RWPE2 (cell line): ENCODE results near the gene BCAS1.

Experiments
- ATAC-seq: fragments of 200-7000 bp; cut with Tn5 transposase; 3 replicates; pipeline ENCODE4 v1.9.1; 2021; ENCODE audit warnings: low read depth
- DNase-seq: peaks from one replicate; pipeline ENCODE4 v3.0.0-alpha.2; 2020; ENCODE audit warnings: low spot score
- H3K27ac ChIP-seq: fragments of 450-650 bp; 2 replicates; pipeline ENCODE4 v1.5.1; 2017; ENCODE audit warnings: mild to moderate bottlenecking; ENCODE audit not compliant: poor library complexity, severe bottlenecking
- H3K27me3 ChIP-seq: fragments of 250-450 bp; sonication (Bioruptor Pico); 2 replicates; pipeline ENCODE4 v1.5.1; 2021; ENCODE audit warnings: mild to moderate bottlenecking, moderate library complexity; ENCODE audit not compliant: insufficient read depth, poor library complexity, severe bottlenecking
- H3K36me3 ChIP-seq: fragments of 250-450 bp; sonication (Bioruptor Pico); 2 replicates; pipeline ENCODE4 v1.5.1; 2020; ENCODE audit warnings: low read depth, mild to moderate bottlenecking, moderate library complexity
- H3K4me1 ChIP-seq: fragments of 250-450 bp; sonication (Bioruptor Pico); 2 replicates; pipeline ENCODE4 v1.5.1; 2021; ENCODE audit warnings: mild to moderate bottlenecking, moderate library complexity; ENCODE audit not compliant: insufficient read depth, poor library complexity, severe bottlenecking
- H3K4me3 ChIP-seq: fragments of 250-450 bp; sonication (Bioruptor Pico); 2 replicates; pipeline ENCODE4 v1.5.1; 2021; ENCODE audit warnings: mild to moderate bottlenecking, moderate library complexity; ENCODE audit not compliant: severe bottlenecking
- H3K9me3 ChIP-seq: fragments of 250-450 bp; sonication (Bioruptor Pico); 2 replicates; pipeline ENCODE4 v1.5.1; 2021; ENCODE audit warnings: mild to moderate bottlenecking, moderate library complexity; ENCODE audit not compliant: severe bottlenecking
- TF ChIP-seq, protein P1 (sequence below): fragments of 450-650 bp; IDR thresholded peaks from one replicate; pipeline ENCODE4 v1.5.1; 2017; ENCODE audit warnings: mild to moderate bottlenecking, moderate library complexity; ENCODE audit not compliant: poor library complexity, severe bottlenecking

Gene BCAS1

GRCh38 chr20:54073288-54073687 is 2.9 kb upstream of the BCAS1 start:
- TF ChIP-seq, protein P1, sequence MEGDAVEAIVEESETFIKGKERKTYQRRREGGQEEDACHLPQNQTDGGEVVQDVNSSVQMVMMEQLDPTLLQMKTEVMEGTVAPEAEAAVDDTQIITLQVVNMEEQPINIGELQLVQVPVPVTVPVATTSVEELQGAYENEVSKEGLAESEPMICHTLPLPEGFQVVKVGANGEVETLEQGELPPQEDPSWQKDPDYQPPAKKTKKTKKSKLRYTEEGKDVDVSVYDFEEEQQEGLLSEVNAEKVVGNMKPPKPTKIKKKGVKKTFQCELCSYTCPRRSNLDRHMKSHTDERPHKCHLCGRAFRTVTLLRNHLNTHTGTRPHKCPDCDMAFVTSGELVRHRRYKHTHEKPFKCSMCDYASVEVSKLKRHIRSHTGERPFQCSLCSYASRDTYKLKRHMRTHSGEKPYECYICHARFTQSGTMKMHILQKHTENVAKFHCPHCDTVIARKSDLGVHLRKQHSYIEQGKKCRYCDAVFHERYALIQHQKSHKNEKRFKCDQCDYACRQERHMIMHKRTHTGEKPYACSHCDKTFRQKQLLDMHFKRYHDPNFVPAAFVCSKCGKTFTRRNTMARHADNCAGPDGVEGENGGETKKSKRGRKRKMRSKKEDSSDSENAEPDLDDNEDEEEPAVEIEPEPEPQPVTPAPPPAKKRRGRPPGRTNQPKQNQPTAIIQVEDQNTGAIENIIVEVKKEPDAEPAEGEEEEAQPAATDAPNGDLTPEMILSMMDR = no peak
- Histone ChIP-seq H3K4me1 (no peaks in the 10 kb centered on the region), H3K27ac (no peak overlapping the region), H3K9me3 (no peaks in the 10 kb centered on the region), H3K4me3 (no peak overlapping the region), H3K27me3 (peaks cover 3% of the 10 kb centered on the region), H3K36me3 (no peaks in the 10 kb centered on the region)
- DNase-seq = no peak
- ATAC-seq = no peak

DNA sequence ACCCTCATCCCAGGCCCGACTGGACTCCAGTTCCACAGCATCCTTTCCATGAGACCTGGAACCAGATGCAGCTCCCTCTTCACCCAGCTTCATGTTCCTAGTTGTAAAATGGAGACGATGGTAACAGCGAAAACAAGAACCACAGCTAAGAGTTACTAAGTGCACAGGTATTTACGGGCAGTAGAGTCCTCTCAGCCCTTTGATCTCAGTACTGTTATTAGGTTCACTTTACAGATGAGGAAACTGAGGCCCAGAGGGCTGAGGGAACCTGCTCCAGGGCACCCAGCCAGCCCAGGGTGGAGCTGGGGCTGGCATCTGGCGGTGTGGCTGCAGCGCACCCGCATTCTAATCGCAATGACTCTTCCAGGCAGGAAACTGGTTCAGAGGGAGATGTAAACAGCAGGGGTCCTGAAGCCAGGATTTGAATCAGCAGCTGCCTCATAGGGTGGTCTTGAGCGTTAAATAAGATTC is 858 bp downstream of the BCAS1 start:
- Histone ChIP-seq H3K4me1 (peaks cover 13% of the 10 kb centered on the region), H3K4me3 (no peak overlapping the region), H3K9me3 (no peaks in the 10 kb centered on the region), H3K27me3 (peaks cover 3% of the 10 kb centered on the region), H3K27ac (no peak overlapping the region), H3K36me3 (no peaks in the 10 kb centered on the region)
- ATAC-seq (no peak), DNase-seq (no peak)
- TF ChIP-seq, protein P1 = no peak

DNA sequence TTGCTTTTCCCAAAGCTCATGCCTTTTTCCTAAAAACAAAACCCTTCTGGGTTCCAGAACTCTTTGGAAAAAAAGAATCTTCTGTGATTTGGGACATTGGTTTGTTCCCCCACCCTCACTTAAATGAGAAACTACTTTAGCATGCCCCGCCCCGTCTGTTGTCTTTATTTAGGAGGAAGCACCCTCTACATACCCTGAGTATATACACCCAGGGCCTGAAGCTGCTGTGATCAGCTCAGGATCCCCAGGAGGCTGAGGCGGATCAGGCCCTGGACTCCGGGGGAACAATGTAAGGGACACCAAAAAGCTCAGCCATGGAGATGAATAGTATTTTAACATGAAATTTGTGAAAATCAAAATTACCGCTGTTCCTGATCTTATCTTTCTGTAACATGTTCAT is 1.4 kb downstream of the BCAS1 start:
- peaks cover under 1% of the 10 kb centered on the region for H3K27me3 ChIP-seq
- TF ChIP-seq, protein P1 = no peak
- DNase-seq = no peak
- no peaks in the 10 kb centered on the region for H3K9me3 ChIP-seq
- H3K27ac ChIP-seq = no peak overlapping the region
- peaks cover 13% of the 10 kb centered on the region for H3K4me1 ChIP-seq
- ATAC-seq = no peak
- H3K36me3 ChIP-seq = no peaks in the 10 kb centered on the region
- H3K4me3 ChIP-seq = no peak overlapping the region

DNA sequence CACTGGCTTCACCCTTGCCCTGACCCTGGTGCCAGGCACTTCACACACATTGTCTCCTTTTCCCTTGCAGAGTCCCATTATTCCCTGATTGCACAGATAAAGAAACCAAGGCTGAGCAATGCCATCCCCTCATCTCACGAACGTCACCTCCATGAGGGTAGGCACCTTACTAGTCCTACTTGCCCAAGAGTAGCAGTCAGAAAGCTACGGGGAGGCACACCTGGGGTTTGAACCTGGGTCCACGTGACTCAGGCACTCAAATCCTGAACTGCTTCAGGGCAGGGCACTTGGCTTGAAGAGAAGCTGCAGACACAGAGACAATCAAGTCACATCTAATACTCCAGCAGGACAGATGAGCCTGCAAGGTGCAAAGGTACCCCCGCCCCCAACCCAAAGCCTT is 1.9 kb downstream of the BCAS1 start:
- TF ChIP-seq, protein P1 = no peak
- no peaks in the 10 kb centered on the region for H3K9me3 ChIP-seq
- ATAC-seq = no peak
- H3K27me3 ChIP-seq = no peaks in the 10 kb centered on the region
- DNase-seq = no peak
- H3K4me3 ChIP-seq = no peak overlapping the region
- H3K4me1 ChIP-seq = peaks cover 13% of the 10 kb centered on the region
- H3K36me3 ChIP-seq = no peaks in the 10 kb centered on the region
- no peak overlapping the region for H3K27ac ChIP-seq

- TF ChIP-seq, protein P1 = no peak
- no peak overlapping the region for H3K4me3 ChIP-seq
- no peak overlapping the region for H3K27ac ChIP-seq
- peak; percentile 96 for ATAC-seq
- peaks cover 13% of the 10 kb centered on the region for H3K4me1 ChIP-seq
- H3K36me3 ChIP-seq = no peaks in the 10 kb centered on the region
- peak; percentile 95 for DNase-seq
- no peaks in the 10 kb centered on the region for H3K9me3 ChIP-seq
- no peaks in the 10 kb centered on the region for H3K27me3 ChIP-seq
Measured at GRCh38 chr20:54067606-54068174, 2.7 kb downstream of the BCAS1 start.
